G401 (cell line): Measurements from ENCODE around the gene ODR4. TPM values are rescaled to one million over a fixed set of nuclear protein-coding genes. Genes with fewer than 3 reads are reported as not detected.

ENCODE experiments used
- total RNA-seq: library from RNA; depleted of rRNA; stranded (reverse); fragments of >200 nt; shearing (Covaris generic); gene quantifications from 2 replicates; pipeline ENCODE4 v1.2.3, GENCODE V29; 2014; rRNA removed

ODR4 gene
- total RNA-seq, 1 experiment from 2014 or later = 29.5 TPM

Other genes with a start within 250 kb of the ODR4 start
- gene PRG4, start 79.6 kb upstream of the ODR4 start, total RNA-seq = not detected in 2 replicates
- gene TPR, start 585 bp upstream of the ODR4 start, total RNA-seq = 48.3 and 53.6 TPM in 2 replicates
- not detected in 2 replicates for gene PDC, start 85.3 kb downstream of the ODR4 start, total RNA-seq